ENCODE results near the gene DECR2. TPM values are rescaled to one million over a fixed set of nuclear protein-coding genes. Genes with fewer than 3 reads are reported as not detected.
A peak's percentile ranks its signal among the peaks of the same experiment; 100 is the strongest.

The DECR2 gene
- total RNA-seq, 1 experiment from 2014 or later = 17.1 TPM

GRCh38 chr16:397135-397661, 4.5 kb upstream of the DECR2 start, which contains the start of gene NME4:
NME4 (plus strand) TSS chr16:397199; CDS start chr16:397223, 24 bp downstream.
- Histone ChIP-seq H2AFZ (ENCODE audit: low read depth, low read length, poor library complexity, severe bottlenecking) (no peak within 1 kb of the TSS), H3K4me3 (replicated peaks in 1 of 2; ENCODE audit: low read depth in 1 of 2, low read length in 2 of 2) (peak within 1 kb of the TSS; percentile 31 to 47; a peak in 3 of 4 replicates), H3K9me2 (ENCODE audit: insufficient read depth) (no peaks in the 10 kb centered on the region), H3K4me2 (ENCODE audit: low read length) (peak within 1 kb of the TSS; percentile 73), H3K27ac (ENCODE audit: low read depth, low read length) (peak within 1 kb of the TSS; percentile 87), H3K36me3 (ENCODE audit: control insufficient read depth in 1 of 2, insufficient read depth in 2 of 2, low read length in 2 of 2) (no peaks in the 10 kb centered on the region), H4K20me1 (ENCODE audit: insufficient read depth) (no peaks in the 10 kb centered on the region), H3K27me3 (ENCODE audit: insufficient read depth, low read length) (no peaks in the 10 kb centered on the region), H3K9me3 (ENCODE audit: control insufficient read depth in 1 of 2, insufficient read depth in 1 of 2, low read depth in 1 of 2, low read length in 2 of 2) (no peaks in the 10 kb centered on the region), H3K79me2 (ENCODE audit: insufficient read depth, low read length) (no peaks in the 10 kb centered on the region), H3K4me1 (ENCODE audit: control insufficient read depth in 1 of 2, insufficient read depth in 2 of 2, low read length in 2 of 2) (peaks cover 3 to 22% of the 10 kb centered on the region in 2 experiments; a peak in 2 of 4 replicates), H3K9ac (ENCODE audit: low read length) (peak within 1 kb of the TSS; percentile 54)
- ChIA-PET POLR2A (interaction anchor here (0.5 kb wide), 1 partner anchor 15 kb away, joined by 3 read pairs; no protein-coding TSS in a partner anchor), CTCF (no interaction called here), RAD21 (ENCODE audit: low non-redundant PET in 1 of 2, low total read pairs in 2 of 2, uncharacterized antibody in 2 of 2, unreplicated experiment in 2 of 2) (no interaction called here)
- TF ChIP-seq POLR2AphosphoS5 (IDR thresholded peaks at IDR 0.05; ENCODE audit: low read depth, low read length) (no peak), ZFX (IDR thresholded peaks at IDR 0.05) (peak; percentile 54; the same call in 1 of the 2 replicates)
- DNase-seq (ENCODE audit: low read depth, low spot score) = no peak
- no TSS peak for BruUV-seq (replicated peaks)
- intact Hi-C loops (cut with micrococcal nuclease) = loop anchor here (10.0 kb wide), 1 partner anchor 98 kb away; no protein-coding TSS in a partner anchor
- peak; percentile 18 for ATAC-seq

- H3K4me3 ChIP-seq (replicated peaks in 1 of 2; ENCODE audit: low read depth in 1 of 2, low read length in 2 of 2) = no peak overlapping the region
Measured at GRCh38 chr16:397736-398332, 3.9 kb upstream of the DECR2 start.

More at GRCh38 chr16:397736-398332, 3.9 kb upstream of the DECR2 start:
- Histone ChIP-seq H2AFZ (ENCODE audit: low read depth, low read length, poor library complexity, severe bottlenecking) (no peak overlapping the region), H3K36me3 (ENCODE audit: control insufficient read depth in 1 of 2, insufficient read depth in 2 of 2, low read length in 2 of 2) (no peaks in the 10 kb centered on the region), H3K9me3 (ENCODE audit: control insufficient read depth in 1 of 2, insufficient read depth in 1 of 2, low read depth in 1 of 2, low read length in 2 of 2) (no peaks in the 10 kb centered on the region), H3K79me2 (ENCODE audit: insufficient read depth, low read length) (no peaks in the 10 kb centered on the region), H3K9ac (ENCODE audit: low read length) (no peak overlapping the region), H4K20me1 (ENCODE audit: insufficient read depth) (no peaks in the 10 kb centered on the region), H3K4me1 (ENCODE audit: control insufficient read depth in 1 of 2, insufficient read depth in 2 of 2, low read length in 2 of 2) (peaks cover 3 to 22% of the 10 kb centered on the region in 2 experiments; a peak in 2 of 4 replicates), H3K4me2 (ENCODE audit: low read length) (peak overlapping the region; percentile 12; the same call in 1 of the 2 replicates), H3K27ac (ENCODE audit: low read depth, low read length) (peak overlapping the region; percentile 58), H3K27me3 (ENCODE audit: insufficient read depth, low read length) (no peaks in the 10 kb centered on the region), H3K9me2 (ENCODE audit: insufficient read depth) (no peaks in the 10 kb centered on the region)
- peak; percentile 28 for DNase-seq (ENCODE audit: low read depth, low spot score)
- TF ChIP-seq SP1 (IDR thresholded peaks at IDR 0.05; ENCODE audit: low read depth) = no peak
- TF ChIP-seq POLR2AphosphoS5 (IDR thresholded peaks at IDR 0.05; ENCODE audit: low read depth, low read length) = no peak
- peak in 2 of 3 experiments; percentile 33 to 35; a peak in 4 of 6 replicates for TF ChIP-seq CTCF (IDR thresholded peaks at IDR 0.05 in 2 of 3, conservative IDR thresholded peaks at IDR 0.05 in 1 of 3; ENCODE audit: borderline replicate concordance in 1 of 3, insufficient read depth in 1 of 3, low read depth in 2 of 3, low read length in 2 of 3)
- CTCF ChIA-PET = no interaction called here
- RAD21 ChIA-PET (ENCODE audit: low non-redundant PET in 1 of 2, low total read pairs in 2 of 2, uncharacterized antibody in 2 of 2, unreplicated experiment in 2 of 2) = no interaction called here
- peak; percentile 46 for ATAC-seq
- intact Hi-C loops (cut with micrococcal nuclease) = loop anchor here (10.0 kb wide), 1 partner anchor 97 kb away; no protein-coding TSS in a partner anchor
- no TSS peak for BruUV-seq (replicated peaks)
- POLR2A ChIA-PET = no interaction called here
